ENCODE data around the gene KCNA1.

- TF ChIP-seq CTCF (IDR thresholded peaks at IDR 0.05 in 2 of 3, conservative IDR thresholded peaks at IDR 0.05 in 1 of 3; ENCODE audit: borderline replicate concordance in 1 of 3, insufficient read depth in 1 of 3, low read depth in 2 of 3, low read length in 2 of 3) = no peak
- no peak for TF ChIP-seq REST (IDR thresholded peaks at IDR 0.05; ENCODE audit: low read depth)
- no peak for TF ChIP-seq POLR2A (IDR thresholded peaks at IDR 0.05; ENCODE audit: borderline replicate concordance, extremely low read depth, insufficient read depth, insufficient read length)
Measured at GRCh38 chr12:4947253-4947652, 37.5 kb downstream of the KCNA1 start.
